MCF 10A (cell line): ENCODE measurements around the gene ARSG. TPM values are rescaled to one million over a fixed set of nuclear protein-coding genes. Genes with fewer than 3 reads are reported as not detected.

Experiments used
- BruUV-seq: library from RNA; stranded (reverse); fragments of 400-500 nt; replicated peaks from 2 replicates; lab custom pipeline; 2021; lab: Mats Ljungman, UMichigan
- CTCF ChIA-PET: fragments of 300-600 bp; sonication (Branson Sonifier 250); formaldehyde crosslinking; extraction: SDS; loops from one replicate; lab custom pipeline; 2021; ENCODE audit warnings: antibody characterized with exemption, inconsistent platforms; lab: Yijun Ruan, JAX
- POLR2A ChIA-PET: fragments of 300-600, 350-650 bp; sonication (Branson Sonifier 250); formaldehyde crosslinking; extraction: SDS; loops from one replicate; lab custom pipeline; 2020; ENCODE audit warnings: antibody characterized with exemption, inconsistent platforms; lab: Yijun Ruan, JAX
- DNase-seq: peaks from one replicate; pipeline ENCODE4 v3.0.0-alpha.2; 2018; ENCODE audit not compliant: unreplicated experiment
- H3K27ac Mint-ChIP-seq: one replicate; pipeline ENCODE4 v1.8.0; 2022; ENCODE audit warnings: mild to moderate bottlenecking, low read depth, mixed read lengths; ENCODE audit not compliant: unreplicated experiment
- H3K27me3 Mint-ChIP-seq: one replicate; pipeline ENCODE4 v1.8.0; 2022; ENCODE audit warnings: mixed read lengths; ENCODE audit not compliant: insufficient read depth, unreplicated experiment
- H3K36me3 Mint-ChIP-seq: one replicate; pipeline ENCODE4 v1.8.0; 2022; ENCODE audit warnings: mild to moderate bottlenecking, moderate library complexity, mixed read lengths; ENCODE audit not compliant: insufficient read depth, unreplicated experiment
- H3K4me1 Mint-ChIP-seq: one replicate; pipeline ENCODE4 v1.8.0; 2022; ENCODE audit warnings: mixed read lengths; ENCODE audit not compliant: insufficient read depth, unreplicated experiment
- H3K4me3 Mint-ChIP-seq: one replicate; pipeline ENCODE4 v1.8.0; 2022; ENCODE audit warnings: mild to moderate bottlenecking, moderate library complexity, mixed read lengths; ENCODE audit not compliant: unreplicated experiment
- H3K9me3 Mint-ChIP-seq: one replicate; pipeline ENCODE4 v1.8.0; 2022; ENCODE audit warnings: mixed read lengths; ENCODE audit not compliant: unreplicated experiment
- intact Hi-C: fragments of 100-400 bp; cut with micrococcal nuclease; formaldehyde crosslinking; loops from 2 replicates; pipeline ENCODE4 v1.14.1; 2022
- total RNA-seq: library from RNA; stranded (reverse); gene quantifications from 2 replicates; pipeline ENCODE4 v1.2.3, GENCODE V29; 2022
- TF ChIP-seq, protein P1 (sequence below): fragments of 200-600 bp; IDR thresholded peaks from one replicate; pipeline ENCODE4 v1.8.0; 2022; ENCODE audit warnings: antibody characterized with exemption, mild to moderate bottlenecking; ENCODE audit not compliant: unreplicated experiment

The ARSG gene
- total RNA-seq, 1 experiment from 2014 or later: 5.9 TPM

DNA sequence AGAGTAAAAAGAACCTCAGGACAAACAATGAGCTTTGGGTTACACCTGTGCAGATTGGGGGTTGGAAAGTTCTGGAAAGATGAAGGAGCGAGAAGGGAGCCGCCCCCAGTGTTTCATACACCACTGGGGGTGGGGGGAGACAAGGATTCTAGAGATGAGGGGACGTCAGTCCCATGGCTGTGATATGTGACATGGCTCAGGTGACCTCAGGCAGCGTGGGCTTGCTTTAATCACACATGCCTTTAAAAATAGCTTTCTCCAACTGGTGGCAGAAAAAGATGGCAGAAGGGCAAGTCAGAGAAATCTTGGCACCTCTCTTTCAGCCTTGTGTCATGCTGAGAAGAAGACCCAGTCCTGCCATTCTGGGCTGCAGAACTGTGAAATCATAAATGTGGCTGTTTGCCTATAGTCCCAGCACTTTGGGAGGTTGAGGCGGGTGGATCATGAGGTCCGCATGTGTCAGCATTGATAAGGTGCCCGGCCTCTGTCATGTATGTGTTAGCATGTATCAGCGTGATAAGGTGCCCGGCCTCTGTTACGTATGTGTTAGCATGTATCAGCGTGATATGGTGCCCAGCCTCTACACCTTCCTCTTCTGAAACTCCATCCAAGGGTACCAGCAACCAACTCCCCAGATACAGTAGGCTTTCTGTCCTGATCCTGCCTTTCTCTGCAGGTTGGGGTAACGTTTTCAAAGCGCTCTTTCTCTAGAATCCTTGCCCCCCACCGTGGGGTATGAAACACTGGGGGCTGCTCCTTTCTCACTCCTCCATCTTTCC lies 141.0 kb downstream of the ARSG start:
- TF ChIP-seq, protein P1, sequence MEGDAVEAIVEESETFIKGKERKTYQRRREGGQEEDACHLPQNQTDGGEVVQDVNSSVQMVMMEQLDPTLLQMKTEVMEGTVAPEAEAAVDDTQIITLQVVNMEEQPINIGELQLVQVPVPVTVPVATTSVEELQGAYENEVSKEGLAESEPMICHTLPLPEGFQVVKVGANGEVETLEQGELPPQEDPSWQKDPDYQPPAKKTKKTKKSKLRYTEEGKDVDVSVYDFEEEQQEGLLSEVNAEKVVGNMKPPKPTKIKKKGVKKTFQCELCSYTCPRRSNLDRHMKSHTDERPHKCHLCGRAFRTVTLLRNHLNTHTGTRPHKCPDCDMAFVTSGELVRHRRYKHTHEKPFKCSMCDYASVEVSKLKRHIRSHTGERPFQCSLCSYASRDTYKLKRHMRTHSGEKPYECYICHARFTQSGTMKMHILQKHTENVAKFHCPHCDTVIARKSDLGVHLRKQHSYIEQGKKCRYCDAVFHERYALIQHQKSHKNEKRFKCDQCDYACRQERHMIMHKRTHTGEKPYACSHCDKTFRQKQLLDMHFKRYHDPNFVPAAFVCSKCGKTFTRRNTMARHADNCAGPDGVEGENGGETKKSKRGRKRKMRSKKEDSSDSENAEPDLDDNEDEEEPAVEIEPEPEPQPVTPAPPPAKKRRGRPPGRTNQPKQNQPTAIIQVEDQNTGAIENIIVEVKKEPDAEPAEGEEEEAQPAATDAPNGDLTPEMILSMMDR: no peak
- Mint-ChIP-seq H3K27me3 (no peaks in the 10 kb centered on the region), H3K9me3 (no peaks in the 10 kb centered on the region), H3K27ac (no peak overlapping the region), H3K4me3 (no peak overlapping the region), H3K4me1 (peaks cover 9% of the 10 kb centered on the region), H3K36me3 (peaks cover 65% of the 10 kb centered on the region)
- BruUV-seq: no TSS peak
- ChIA-PET CTCF (interaction anchor here (0.6 to 8.0 kb wide), 7 partner anchors 24 to 255 kb away, joined by 3 to 78 read pairs (median 4); no protein-coding TSS in a partner anchor), POLR2A (no interaction called here)
- DNase-seq: no peak
- intact Hi-C loops: no loop called here

DNA sequence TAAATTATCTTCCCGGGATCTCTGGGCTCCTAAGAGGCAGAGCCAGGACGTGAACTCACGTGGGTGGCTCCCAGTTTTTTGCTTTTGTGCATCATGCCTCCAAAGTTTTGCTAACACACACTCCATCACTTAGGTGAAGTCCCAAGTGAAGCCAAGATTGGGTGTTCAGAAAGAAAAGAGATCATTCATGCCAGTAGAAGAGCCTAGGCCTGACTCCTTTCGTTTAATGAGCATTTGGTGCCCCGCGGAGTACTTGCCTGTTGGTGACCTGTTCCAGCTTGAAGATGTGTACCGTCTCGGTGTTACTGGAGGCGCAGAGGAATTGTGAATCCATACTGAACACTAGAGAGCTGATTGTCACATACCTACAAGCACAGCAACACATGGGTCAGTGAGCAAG lies 141.9 kb downstream of the ARSG start:
- DNase-seq: no peak
- TF ChIP-seq, protein P1: no peak
- H3K27me3 Mint-ChIP-seq: no peaks in the 10 kb centered on the region
- H3K27ac Mint-ChIP-seq: no peak overlapping the region
- no peak overlapping the region for H3K4me3 Mint-ChIP-seq
- POLR2A ChIA-PET: interaction anchor here (4.4 kb wide), 1 partner anchor 24 kb away, joined by 28 read pairs; the partner anchor contains the start of gene WIPI1
- intact Hi-C loops: no loop called here
- CTCF ChIA-PET: interaction anchor here (0.9 to 8.0 kb wide), 4 partner anchors 27 to 170 kb away, joined by 4 to 78 read pairs (median 4); no protein-coding TSS in a partner anchor
- BruUV-seq: no TSS peak
- H3K9me3 Mint-ChIP-seq: no peaks in the 10 kb centered on the region
- peaks cover 9% of the 10 kb centered on the region for H3K4me1 Mint-ChIP-seq
- H3K36me3 Mint-ChIP-seq: peaks cover 56% of the 10 kb centered on the region

DNA sequence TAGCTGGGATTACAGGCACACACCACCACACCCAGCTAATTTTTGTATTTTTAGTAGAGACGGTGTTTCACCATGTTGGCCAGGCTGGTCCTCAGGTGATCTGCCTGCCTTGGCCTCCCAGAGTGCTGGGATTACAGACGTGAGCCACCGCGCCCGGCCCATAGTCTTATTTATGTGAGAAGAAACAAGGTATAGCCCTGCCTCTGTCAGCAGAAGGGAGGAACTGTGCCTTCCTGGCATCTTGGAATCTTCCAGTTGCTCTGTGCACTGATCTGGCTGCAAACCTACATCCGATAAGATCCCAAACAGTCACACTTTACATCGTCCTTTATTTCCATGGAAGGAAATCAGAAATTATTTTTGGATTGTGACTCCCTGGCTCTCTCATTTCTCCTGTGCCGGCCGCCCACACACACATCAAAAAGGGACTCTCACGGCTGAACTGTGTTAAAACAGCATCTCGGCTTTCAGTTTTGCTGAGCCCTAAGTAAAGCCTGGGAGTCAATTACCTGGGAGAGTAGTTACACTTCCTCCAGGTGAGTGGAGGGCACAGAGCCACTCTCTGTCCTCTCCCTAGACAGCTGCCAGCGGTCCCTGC lies 142.7 kb downstream of the ARSG start:
- ChIA-PET POLR2A (interaction anchor here (4.4 kb wide), 1 partner anchor 23 kb away, joined by 28 read pairs; the partner anchor contains the start of gene WIPI1), CTCF (interaction anchor here (0.6 to 8.0 kb wide), 3 partner anchors 170 to 323 kb away, joined by 3 to 78 read pairs (median 3); no protein-coding TSS in a partner anchor)
- no peak for DNase-seq
- TF ChIP-seq, protein P1: no peak
- intact Hi-C loops: no loop called here
- peaks cover 9% of the 10 kb centered on the region for H3K4me1 Mint-ChIP-seq
- peaks cover 52% of the 10 kb centered on the region for H3K36me3 Mint-ChIP-seq
- no peak overlapping the region for H3K27ac Mint-ChIP-seq
- H3K9me3 Mint-ChIP-seq: no peaks in the 10 kb centered on the region
- no peak overlapping the region for H3K4me3 Mint-ChIP-seq
- H3K27me3 Mint-ChIP-seq: no peaks in the 10 kb centered on the region
- no TSS peak for BruUV-seq

DNA sequence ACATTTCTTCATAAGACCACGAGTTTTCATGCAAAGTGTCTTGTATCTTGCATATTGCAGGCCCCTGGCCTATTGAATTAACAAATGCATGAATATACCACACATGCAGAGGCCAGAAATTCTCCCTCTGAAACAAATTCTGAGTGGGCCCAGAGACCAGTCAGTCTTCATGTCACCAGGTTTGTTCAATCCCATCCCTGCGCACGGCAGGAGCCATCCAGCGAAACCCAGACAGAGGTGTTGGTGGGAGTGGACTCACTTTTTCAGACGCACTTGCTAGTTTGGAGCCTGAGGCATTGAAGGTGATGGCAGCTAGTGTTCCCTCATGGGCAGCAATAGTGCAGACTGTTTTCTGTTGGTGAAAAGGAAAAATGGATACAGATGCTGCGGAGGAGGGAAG lies 144.1 kb downstream of the ARSG start:
- POLR2A ChIA-PET: interaction anchor here (0.6 to 4.4 kb wide), 4 partner anchors 16 to 117 kb away, joined by 3 to 28 read pairs (median 3); partner anchors contain the start of gene WIPI1
- peaks cover 9% of the 10 kb centered on the region for H3K4me1 Mint-ChIP-seq
- BruUV-seq: no TSS peak

More for the DNA sequence above, 144.1 kb downstream of the ARSG start:
- CTCF ChIA-PET: interaction anchor here (0.5 to 8.0 kb wide), 18 partner anchors 8 to 477 kb away, joined by 3 to 78 read pairs (median 3); partner anchors contain the start of gene AMZ2
- TF ChIP-seq, protein P1: no peak
- H3K36me3 Mint-ChIP-seq: peaks cover 46% of the 10 kb centered on the region
- no peaks in the 10 kb centered on the region for H3K27me3 Mint-ChIP-seq
- intact Hi-C loops: no loop called here
- no peak for DNase-seq
- no peak overlapping the region for H3K4me3 Mint-ChIP-seq
- no peaks in the 10 kb centered on the region for H3K9me3 Mint-ChIP-seq
- no peak overlapping the region for H3K27ac Mint-ChIP-seq
